ENCODE measurements around the gene DLG2.
A peak's percentile ranks its signal among the peaks of the same experiment; 100 is the strongest.

Gene DLG2

DNA sequence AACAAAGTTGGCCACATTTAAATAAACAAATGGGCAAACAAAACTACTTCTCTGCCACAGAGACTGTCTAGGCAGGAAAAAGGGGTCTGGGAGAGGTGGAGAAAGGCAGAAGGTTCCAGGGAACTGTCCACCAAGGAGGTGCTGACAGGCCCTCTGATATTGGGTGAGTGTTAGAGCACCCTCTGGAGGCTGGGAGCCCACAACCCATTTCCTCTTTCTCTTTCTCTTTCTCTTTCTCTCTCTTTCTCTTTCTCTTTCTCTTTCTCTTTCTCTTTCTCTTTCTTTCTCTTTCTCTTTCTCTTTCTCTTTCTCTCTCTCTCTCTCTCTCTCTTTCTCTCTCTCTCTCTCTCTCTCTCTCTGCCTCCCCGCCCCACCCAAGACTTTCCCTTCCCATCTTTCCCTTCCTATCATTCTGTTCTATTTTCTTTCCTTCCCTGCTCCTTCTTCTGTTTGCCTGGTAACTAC lies 912.8 kb downstream of the DLG2 start:
- Histone ChIP-seq H3K36me3 (ENCODE audit: control insufficient read depth, insufficient read depth, low read length) (no peaks in the 10 kb centered on the region), H3K4me3 (ENCODE audit: insufficient read depth, low read depth, low read length) (no peak overlapping the region), H3K4me1 (ENCODE audit: control insufficient read depth, insufficient read depth, low read length) (no peaks in the 10 kb centered on the region), H3K27me3 (ENCODE audit: control insufficient read depth, insufficient read depth, low read length, poor library complexity, severe bottlenecking) (no peaks in the 10 kb centered on the region), H3K9me3 (ENCODE audit: control insufficient read depth, low read length) (no peaks in the 10 kb centered on the region), H3K27ac (ENCODE audit: insufficient read depth, low read depth, low read length, poor library complexity, severe bottlenecking) (no peak overlapping the region)
- WGBS, 2 experiments: 0 to 30% methylated on average over 1 of the region's 1 CpG

GRCh38 chr11:84691830-84692229 lies 935.3 kb downstream of the DLG2 start:
- Histone ChIP-seq H3K27me3 (ENCODE audit: control insufficient read depth, insufficient read depth, low read length, poor library complexity, severe bottlenecking) (no peaks in the 10 kb centered on the region), H3K9me3 (ENCODE audit: control insufficient read depth, low read length) (no peaks in the 10 kb centered on the region), H3K4me3 (ENCODE audit: insufficient read depth, low read depth, low read length) (no peak overlapping the region), H3K27ac (ENCODE audit: insufficient read depth, low read depth, low read length, poor library complexity, severe bottlenecking) (peak overlapping the region; percentile 52), H3K36me3 (ENCODE audit: control insufficient read depth, insufficient read depth, low read length) (no peaks in the 10 kb centered on the region), H3K4me1 (ENCODE audit: control insufficient read depth, insufficient read depth, low read length) (peaks cover 8% of the 10 kb centered on the region)
- 83 to 87% methylated on average over 4 of the region's 4 CpGs for whole genome bisulfite sequencing, 2 experiments

GRCh38 chr11:84687433-84687832 lies 939.7 kb downstream of the DLG2 start:
- H3K4me1 ChIP-seq (ENCODE audit: control insufficient read depth, insufficient read depth, low read length): peaks cover 8% of the 10 kb centered on the region
- H3K4me3 ChIP-seq (ENCODE audit: insufficient read depth, low read depth, low read length): no peak overlapping the region
- H3K9me3 ChIP-seq (ENCODE audit: control insufficient read depth, low read length): no peaks in the 10 kb centered on the region

DNA sequence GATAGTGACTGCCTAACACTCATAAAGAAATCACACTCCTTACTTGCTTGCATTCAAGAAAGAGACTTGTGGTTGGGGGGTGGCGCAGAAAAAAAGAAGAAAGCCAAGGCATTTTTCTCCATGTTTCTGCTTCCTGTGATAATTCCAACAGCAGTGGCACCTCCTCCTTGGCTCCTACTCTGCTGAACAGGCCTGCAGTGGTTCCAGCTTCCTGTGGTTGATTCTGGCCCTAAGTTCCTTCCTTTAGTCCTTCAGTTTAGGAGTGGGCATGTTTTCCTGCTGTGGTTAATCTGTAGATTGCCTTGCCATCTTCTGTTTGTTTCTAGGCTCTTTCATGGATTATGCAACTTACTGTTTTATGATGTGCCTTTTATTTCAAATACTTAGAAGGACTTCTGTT lies 940.4 kb downstream of the DLG2 start:
- no peak overlapping the region for H3K27ac ChIP-seq (ENCODE audit: insufficient read depth, low read depth, low read length, poor library complexity, severe bottlenecking)
- H3K4me1 ChIP-seq (ENCODE audit: control insufficient read depth, insufficient read depth, low read length): peaks cover 4% of the 10 kb centered on the region
- WGBS, 2 experiments: 96 to 100% methylated on average over 1 of the region's 1 CpG
- no peaks in the 10 kb centered on the region for H3K9me3 ChIP-seq (ENCODE audit: control insufficient read depth, low read length)
- H3K27me3 ChIP-seq (ENCODE audit: control insufficient read depth, insufficient read depth, low read length, poor library complexity, severe bottlenecking): no peaks in the 10 kb centered on the region
- H3K36me3 ChIP-seq (ENCODE audit: control insufficient read depth, insufficient read depth, low read length): no peaks in the 10 kb centered on the region
- no peak overlapping the region for H3K4me3 ChIP-seq (ENCODE audit: insufficient read depth, low read depth, low read length)

More at GRCh38 chr11:84687433-84687832, 939.7 kb downstream of the DLG2 start:
- H3K36me3 ChIP-seq (ENCODE audit: control insufficient read depth, insufficient read depth, low read length): no peaks in the 10 kb centered on the region
- no peak overlapping the region for H3K27ac ChIP-seq (ENCODE audit: insufficient read depth, low read depth, low read length, poor library complexity, severe bottlenecking)
- no peaks in the 10 kb centered on the region for H3K27me3 ChIP-seq (ENCODE audit: control insufficient read depth, insufficient read depth, low read length, poor library complexity, severe bottlenecking)

DNA sequence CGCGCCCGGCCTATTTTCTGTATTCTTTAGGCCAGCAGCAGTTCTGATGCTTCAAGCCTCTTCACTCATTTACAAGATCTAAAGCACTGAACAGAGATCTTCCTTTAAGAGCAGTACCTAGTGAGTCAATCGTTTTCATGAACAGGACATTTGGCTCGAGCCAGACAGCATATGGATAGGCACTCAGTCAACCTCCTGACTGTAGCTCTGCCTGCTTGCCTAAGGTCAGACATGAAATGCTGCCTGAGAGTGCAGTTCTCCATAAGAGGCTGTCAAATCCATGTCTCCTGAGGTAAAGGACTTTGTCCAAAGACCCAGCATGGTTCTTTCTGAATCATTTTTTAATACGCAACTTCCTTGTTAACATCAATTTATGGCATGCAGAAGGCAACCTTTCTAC lies 941.2 kb downstream of the DLG2 start:
- Histone ChIP-seq H3K9me3 (ENCODE audit: control insufficient read depth, low read length) (no peaks in the 10 kb centered on the region), H3K27ac (ENCODE audit: insufficient read depth, low read depth, low read length, poor library complexity, severe bottlenecking) (no peak overlapping the region), H3K27me3 (ENCODE audit: control insufficient read depth, insufficient read depth, low read length, poor library complexity, severe bottlenecking) (no peaks in the 10 kb centered on the region), H3K4me1 (ENCODE audit: control insufficient read depth, insufficient read depth, low read length) (peaks cover 3% of the 10 kb centered on the region), H3K36me3 (ENCODE audit: control insufficient read depth, insufficient read depth, low read length) (no peaks in the 10 kb centered on the region), H3K4me3 (ENCODE audit: insufficient read depth, low read depth, low read length) (no peak overlapping the region)
- 93 to 96% methylated on average over 6 of the region's 6 CpGs for WGBS, 2 experiments

DNA sequence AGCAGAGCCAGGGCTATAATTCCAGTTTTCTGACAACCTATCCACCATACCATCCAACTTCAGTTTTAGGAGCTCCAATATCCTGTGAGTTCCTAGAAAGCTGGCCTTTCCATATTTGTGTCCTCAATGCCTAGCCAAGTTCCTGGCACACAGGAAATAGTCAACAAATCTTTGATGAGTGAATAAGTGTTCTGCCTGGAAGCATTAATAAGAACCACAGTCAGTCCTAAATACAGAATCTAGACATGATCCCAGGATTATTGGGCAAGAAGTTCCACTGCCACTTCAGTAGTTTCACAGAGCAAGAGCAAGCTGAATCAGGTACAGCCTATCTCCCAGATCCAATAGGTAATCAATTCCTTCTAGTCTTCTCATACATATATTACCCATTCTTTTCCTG lies 942.0 kb downstream of the DLG2 start:
- Histone ChIP-seq H3K4me1 (ENCODE audit: control insufficient read depth, insufficient read depth, low read length) (peaks cover 3% of the 10 kb centered on the region), H3K4me3 (ENCODE audit: insufficient read depth, low read depth, low read length) (no peak overlapping the region), H3K36me3 (ENCODE audit: control insufficient read depth, insufficient read depth, low read length) (no peaks in the 10 kb centered on the region), H3K27me3 (ENCODE audit: control insufficient read depth, insufficient read depth, low read length, poor library complexity, severe bottlenecking) (no peaks in the 10 kb centered on the region), H3K27ac (ENCODE audit: insufficient read depth, low read depth, low read length, poor library complexity, severe bottlenecking) (no peak overlapping the region), H3K9me3 (ENCODE audit: control insufficient read depth, low read length) (no peaks in the 10 kb centered on the region)

GRCh38 chr11:84681456-84681855 lies 945.7 kb downstream of the DLG2 start:
- H3K27me3 ChIP-seq (ENCODE audit: control insufficient read depth, insufficient read depth, low read length, poor library complexity, severe bottlenecking): no peaks in the 10 kb centered on the region
- H3K36me3 ChIP-seq (ENCODE audit: control insufficient read depth, insufficient read depth, low read length): no peaks in the 10 kb centered on the region
- H3K27ac ChIP-seq (ENCODE audit: insufficient read depth, low read depth, low read length, poor library complexity, severe bottlenecking): no peak overlapping the region
- H3K9me3 ChIP-seq (ENCODE audit: control insufficient read depth, low read length): no peaks in the 10 kb centered on the region
- H3K4me3 ChIP-seq (ENCODE audit: insufficient read depth, low read depth, low read length): no peak overlapping the region
- H3K4me1 ChIP-seq (ENCODE audit: control insufficient read depth, insufficient read depth, low read length): peaks cover 3% of the 10 kb centered on the region
- WGBS, 2 experiments: 93 to 97% methylated on average over 2 of the region's 2 CpGs

GRCh38 chr11:84675396-84676025 lies 951.6 kb downstream of the DLG2 start:
- no peaks in the 10 kb centered on the region for H3K27me3 ChIP-seq (ENCODE audit: control insufficient read depth, insufficient read depth, low read length, poor library complexity, severe bottlenecking)
- H3K4me1 ChIP-seq (ENCODE audit: control insufficient read depth, insufficient read depth, low read length): no peaks in the 10 kb centered on the region
- 91 to 92% methylated on average over 4 to 5 of the region's 5 CpGs for WGBS, 2 experiments
- no peaks in the 10 kb centered on the region for H3K9me3 ChIP-seq (ENCODE audit: control insufficient read depth, low read length)
- H3K27ac ChIP-seq (ENCODE audit: insufficient read depth, low read depth, low read length, poor library complexity, severe bottlenecking): no peak overlapping the region
- H3K4me3 ChIP-seq (ENCODE audit: insufficient read depth, low read depth, low read length): no peak overlapping the region
- no peaks in the 10 kb centered on the region for H3K36me3 ChIP-seq (ENCODE audit: control insufficient read depth, insufficient read depth, low read length)

DNA sequence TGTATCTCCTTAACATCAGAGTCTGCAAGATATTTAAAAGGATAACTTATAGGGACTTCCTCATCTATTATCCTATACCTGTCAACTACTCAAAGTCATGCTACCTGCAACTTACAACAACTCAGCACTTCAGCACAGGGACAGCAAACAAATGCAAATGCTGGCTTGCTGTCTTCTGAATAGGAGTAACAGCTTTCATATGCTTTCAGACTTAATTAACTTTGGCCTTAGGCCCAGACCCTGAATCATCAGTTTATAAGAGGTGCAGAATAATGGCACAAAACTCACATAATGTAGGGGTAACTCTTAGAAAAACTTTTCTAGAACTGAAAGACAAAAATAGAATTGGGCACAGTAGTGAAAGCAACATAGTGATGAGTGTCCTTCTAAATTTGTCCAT lies 953.4 kb downstream of the DLG2 start:
- no peaks in the 10 kb centered on the region for H3K36me3 ChIP-seq (ENCODE audit: control insufficient read depth, insufficient read depth, low read length)
- H3K4me1 ChIP-seq (ENCODE audit: control insufficient read depth, insufficient read depth, low read length): no peaks in the 10 kb centered on the region
- H3K9me3 ChIP-seq (ENCODE audit: control insufficient read depth, low read length): no peaks in the 10 kb centered on the region
- H3K27me3 ChIP-seq (ENCODE audit: control insufficient read depth, insufficient read depth, low read length, poor library complexity, severe bottlenecking): no peaks in the 10 kb centered on the region
- no peak overlapping the region for H3K4me3 ChIP-seq (ENCODE audit: insufficient read depth, low read depth, low read length)
- H3K27ac ChIP-seq (ENCODE audit: insufficient read depth, low read depth, low read length, poor library complexity, severe bottlenecking): no peak overlapping the region

GRCh38 chr11:84671325-84671999 lies 955.7 kb downstream of the DLG2 start:
- 88 to 94% methylated on average over 4 of the region's 4 CpGs for WGBS, 2 experiments
- no peaks in the 10 kb centered on the region for H3K27me3 ChIP-seq (ENCODE audit: control insufficient read depth, insufficient read depth, low read length, poor library complexity, severe bottlenecking)

More at GRCh38 chr11:84671325-84671999, 955.7 kb downstream of the DLG2 start:
- Histone ChIP-seq H3K27ac (ENCODE audit: insufficient read depth, low read depth, low read length, poor library complexity, severe bottlenecking) (no peak overlapping the region), H3K9me3 (ENCODE audit: control insufficient read depth, low read length) (no peaks in the 10 kb centered on the region), H3K4me1 (ENCODE audit: control insufficient read depth, insufficient read depth, low read length) (no peaks in the 10 kb centered on the region), H3K36me3 (ENCODE audit: control insufficient read depth, insufficient read depth, low read length) (no peaks in the 10 kb centered on the region), H3K4me3 (ENCODE audit: insufficient read depth, low read depth, low read length) (no peak overlapping the region)
